Muscle of leg (tissue), 11 donors: Measurements from ENCODE around the gene CYP4F8. TPM values are rescaled to one million over a fixed set of nuclear protein-coding genes. Genes with fewer than 3 reads are reported as not detected.
A peak's percentile ranks its signal among the peaks of the same experiment; 100 is the strongest.
"Not testable (repeated sequence)": the region's sequence is repeated elsewhere in the genome, so short reads cannot be mapped to it uniquely, and the experiment has no call there.

Experiments
- DNase-seq: peaks from one replicate; pipeline ENCODE4 v3.0.0; 2013
- H3K27ac ChIP-seq: one replicate; pipeline ENCODE4 v1.5.1; 2013; ENCODE audit warnings: mild to moderate bottlenecking, low read length, control low read depth
- H3K27me3 ChIP-seq: one replicate; pipeline ENCODE4 v1.6.1; 2013; ENCODE audit warnings: low read length; ENCODE audit not compliant: control insufficient read depth, insufficient read depth
- H3K36me3 ChIP-seq: one replicate; pipeline ENCODE4 v1.6.1; 2013; ENCODE audit warnings: low read length; ENCODE audit not compliant: control insufficient read depth, insufficient read depth
- H3K4me1 ChIP-seq: one replicate; pipeline ENCODE4 v1.6.1; 2013; ENCODE audit warnings: low read length; ENCODE audit not compliant: control insufficient read depth, insufficient read depth
- H3K4me3 ChIP-seq: one replicate; pipeline ENCODE4 v1.5.1; 2013; ENCODE audit warnings: low read length, control low read depth
- H3K9me3 ChIP-seq: replicated peaks from 2 replicates; pipeline ENCODE4 v1.6.1; 2013; ENCODE audit warnings: low read depth, low read length; ENCODE audit not compliant: control insufficient read depth
- WGBS: methylation state at CpG from one replicate; pipeline ENCODE4 v1.1.5; 2013; ENCODE audit warnings: missing lambda C conversion rate; ENCODE audit not compliant: insufficient coverage; 5-methylcytosine and 5-hydroxymethylcytosine counted together
- polyA plus RNA-seq, 8 donors: library from polyadenylated mRNA; unstranded; fragments of 120-200 nt; gene quantifications; one replicate each; pipeline versions ENCODE4 v1.2.1 to v1.2.3, GENCODE V29; 2013; ENCODE audit warnings: inconsistent platforms in 1 of 8, low replicate concordance in 1 of 8; ENCODE audit not compliant: insufficient read length in 8 of 8, insufficient read depth in 1 of 8
- total RNA-seq: library from RNA; stranded (reverse); fragments of 120-200 nt; gene quantifications from one replicate; pipeline ENCODE4 v1.2.4, GENCODE V29; 2013

CYP4F8 gene
- total and polyA plus RNA-seq, 9 donors: 1.00 TPM; not detected in 8

- WGBS: 63% methylated on average over 4 of the region's 4 CpGs
- no peak for DNase-seq
- Histone ChIP-seq H3K4me1 (no peaks in the 10 kb centered on the region), H3K9me3 (no peaks in the 10 kb centered on the region), H3K27ac (no peak overlapping the region), H3K27me3 (no peaks in the 10 kb centered on the region), H3K36me3 (no peaks in the 10 kb centered on the region), H3K4me3 (no peak overlapping the region)
Observed at GRCh38 chr19:15666883-15667282, 51.9 kb downstream of the CYP4F8 start.

- Histone ChIP-seq H3K9me3 (no peaks in the 10 kb centered on the region), H3K27ac (no peak overlapping the region), H3K27me3 (no peaks in the 10 kb centered on the region), H3K4me3 (no peak overlapping the region), H3K4me1 (peaks cover 11% of the 10 kb centered on the region), H3K36me3 (no peaks in the 10 kb centered on the region)
- DNase-seq: no peak
- WGBS: 63% methylated on average over 3 of the region's 3 CpGs
Observed at GRCh38 chr19:15669440-15669839, 54.4 kb downstream of the CYP4F8 start.

GRCh38 chr19:15669891-15670290 is 54.9 kb downstream of the CYP4F8 start:
- DNase-seq: no peak
- WGBS: 81% methylated on average over 3 of the region's 4 CpGs
- Histone ChIP-seq H3K27me3 (no peaks in the 10 kb centered on the region), H3K4me3 (no peak overlapping the region), H3K36me3 (no peaks in the 10 kb centered on the region), H3K9me3 (no peaks in the 10 kb centered on the region), H3K27ac (no peak overlapping the region), H3K4me1 (peaks cover 11% of the 10 kb centered on the region)

- no peak overlapping the region for H3K27ac ChIP-seq
- no peak overlapping the region for H3K4me3 ChIP-seq
- peaks cover 11% of the 10 kb centered on the region for H3K4me1 ChIP-seq
- DNase-seq: no peak
- WGBS: 87% methylated on average over 2 of the region's 5 CpGs
- no peaks in the 10 kb centered on the region for H3K9me3 ChIP-seq
- H3K27me3 ChIP-seq: no peaks in the 10 kb centered on the region
- no peaks in the 10 kb centered on the region for H3K36me3 ChIP-seq
Observed at GRCh38 chr19:15671237-15671821, 56.3 kb downstream of the CYP4F8 start.

- H3K36me3 ChIP-seq: no peaks in the 10 kb centered on the region
- 43% methylated on average over 8 of the region's 10 CpGs for WGBS
- H3K9me3 ChIP-seq: no peaks in the 10 kb centered on the region
- no peak overlapping the region for H3K4me3 ChIP-seq
- H3K4me1 ChIP-seq: peaks cover 11% of the 10 kb centered on the region
- DNase-seq: peak; percentile 77
- no peaks in the 10 kb centered on the region for H3K27me3 ChIP-seq
- no peak overlapping the region for H3K27ac ChIP-seq
Observed at GRCh38 chr19:15671891-15672579, 57.0 kb downstream of the CYP4F8 start.

- DNase-seq: peak; percentile 51
- WGBS: 37% methylated on average over 5 of the region's 6 CpGs
- Histone ChIP-seq H3K4me1 (peaks cover 11% of the 10 kb centered on the region), H3K27ac (no peak within 1 kb of the TSS), H3K9me3 (no peaks in the 10 kb centered on the region), H3K27me3 (no peaks in the 10 kb centered on the region), H3K4me3 (no peak within 1 kb of the TSS), H3K36me3 (no peaks in the 10 kb centered on the region)
Observed at GRCh38 chr19:15672580-15673175, 57.7 kb downstream of the CYP4F8 start, which contains the start of gene CYP4F12. Gene CYP4F12, plus strand, starts transcription at chr19:15673087. Its CDS starts 443 bp downstream, at chr19:15673530.

- Histone ChIP-seq H3K4me3 (no peak overlapping the region), H3K9me3 (no peaks in the 10 kb centered on the region), H3K27me3 (no peaks in the 10 kb centered on the region), H3K36me3 (no peaks in the 10 kb centered on the region), H3K4me1 (peaks cover 11% of the 10 kb centered on the region), H3K27ac (no peak overlapping the region)
- no peak for DNase-seq
- WGBS: 19% methylated on average over 7 of the region's 9 CpGs
Observed at GRCh38 chr19:15673176-15673654, 58.2 kb downstream of the CYP4F8 start.

GRCh38 chr19:15675560-15675959 is 60.5 kb downstream of the CYP4F8 start:
- no peaks in the 10 kb centered on the region for H3K36me3 ChIP-seq
- WGBS: no CpG with 5 or more reads among the region's 3 CpGs
- no peak for DNase-seq
- no peak overlapping the region for H3K4me3 ChIP-seq
- no peaks in the 10 kb centered on the region for H3K9me3 ChIP-seq
- no peak overlapping the region for H3K27ac ChIP-seq
- H3K4me1 ChIP-seq: peaks cover 11% of the 10 kb centered on the region
- H3K27me3 ChIP-seq: no peaks in the 10 kb centered on the region

- Histone ChIP-seq H3K36me3 (no peaks in the 10 kb centered on the region), H3K4me3 (no peak overlapping the region), H3K4me1 (no peaks in the 10 kb centered on the region), H3K9me3 (no peaks in the 10 kb centered on the region), H3K27ac (no peak overlapping the region), H3K27me3 (no peaks in the 10 kb centered on the region)
- WGBS: 40% methylated on average over 1 of the region's 4 CpGs
- DNase-seq: no peak
Observed at GRCh38 chr19:15679089-15679488, 64.1 kb downstream of the CYP4F8 start.

- H3K4me1 ChIP-seq, H3K36me3 ChIP-seq, H3K27me3 ChIP-seq, H3K9me3 ChIP-seq, H3K27ac ChIP-seq, DNase-seq, H3K4me3 ChIP-seq: not testable (repeated sequence)
- 100% methylated on average over 1 of the region's 4 CpGs for WGBS
Observed at GRCh38 chr19:15679865-15680264, 64.8 kb downstream of the CYP4F8 start.
